ENCODE measurements around the gene TNIP1. TPM values are rescaled to one million over a fixed set of nuclear protein-coding genes. Genes with fewer than 3 reads are reported as not detected.

TNIP1 gene
- total RNA-seq, 2 experiments from 2014 or later: 51.4 to 77.5 TPM

GRCh38 chr5:151068433-151069197, 12.2 kb downstream of the TNIP1 start:
- Histone ChIP-seq H2AFZ (ENCODE audit: low read length) (no peak overlapping the region), H3K9me3 (ENCODE audit: low read length) (no peaks in the 10 kb centered on the region), H3K36me3 (ENCODE audit: insufficient read depth, low read length) (peaks cover 37% of the 10 kb centered on the region), H3K27ac (ENCODE audit: low read depth, low read length, poor library complexity, severe bottlenecking) (no peak overlapping the region), H3K4me3 (ENCODE audit: low read depth, low read length, poor library complexity, severe bottlenecking) (no peak overlapping the region), H4K20me1 (ENCODE audit: insufficient read depth, low read length) (peaks cover 5% of the 10 kb centered on the region; the same call in 1 of the 2 replicates), H3K79me2 (ENCODE audit: insufficient read depth, low read depth, low read length) (peaks cover 13% of the 10 kb centered on the region; the same call in 1 of the 2 replicates), H3K4me2 (ENCODE audit: low read length) (peak overlapping the region; percentile 21; the same call in 1 of the 2 replicates), H3K4me1 (ENCODE audit: insufficient read depth, low read length, poor library complexity, severe bottlenecking) (peaks cover 12% of the 10 kb centered on the region), H3K9me2 (ENCODE audit: insufficient read depth, low read length) (no peaks in the 10 kb centered on the region)
- no TSS peak for BruUV-seq (replicated peaks)
- TF ChIP-seq CTCF (conservative IDR thresholded peaks at IDR 0.05; ENCODE audit: low read length) (no peak), EZH2phosphoT487 (IDR thresholded peaks at IDR 0.05; ENCODE audit: borderline replicate concordance, low read depth, low read length) (no peak)
- POLR2A ChIA-PET: no interaction called here
- CTCF ChIA-PET (ENCODE audit: unreplicated experiment): interaction anchor here (0.6 kb wide), 2 partner anchors 145 to 618 kb away, joined by 3 read pairs; no protein-coding TSS in a partner anchor
- DNase-seq (ENCODE audit: low spot score): no peak
- intact Hi-C loops (cut with micrococcal nuclease; ENCODE audit: unreplicated experiment): no loop called here

GRCh38 chr5:151067632-151068432, 13.0 kb downstream of the TNIP1 start:
- ChIA-PET CTCF (ENCODE audit: unreplicated experiment) (interaction anchor here (0.6 kb wide), 1 partner anchor 146 kb away, joined by 3 read pairs; no protein-coding TSS in a partner anchor), POLR2A (no interaction called here)
- BruUV-seq (replicated peaks): no TSS peak
- no peak for TF ChIP-seq CTCF (conservative IDR thresholded peaks at IDR 0.05; ENCODE audit: low read length)
- no peak for TF ChIP-seq EZH2phosphoT487 (IDR thresholded peaks at IDR 0.05; ENCODE audit: borderline replicate concordance, low read depth, low read length)
- H3K4me2 ChIP-seq (ENCODE audit: low read length): no peak overlapping the region
- H2AFZ ChIP-seq (ENCODE audit: low read length): no peak overlapping the region
- H3K9me2 ChIP-seq (ENCODE audit: insufficient read depth, low read length): no peaks in the 10 kb centered on the region
- peaks cover 39% of the 10 kb centered on the region for H3K36me3 ChIP-seq (ENCODE audit: insufficient read depth, low read length)
- H3K27ac ChIP-seq (ENCODE audit: low read depth, low read length, poor library complexity, severe bottlenecking): no peak overlapping the region
- intact Hi-C loops (cut with micrococcal nuclease; ENCODE audit: unreplicated experiment): no loop called here
- H4K20me1 ChIP-seq (ENCODE audit: insufficient read depth, low read length): peaks cover 5% of the 10 kb centered on the region; the same call in 1 of the 2 replicates
- H3K4me3 ChIP-seq (ENCODE audit: low read depth, low read length, poor library complexity, severe bottlenecking): no peak overlapping the region
- peaks cover 6% of the 10 kb centered on the region; the same call in 1 of the 2 replicates for H3K79me2 ChIP-seq (ENCODE audit: insufficient read depth, low read depth, low read length)
- no peak for DNase-seq (ENCODE audit: low spot score)
- peaks cover 17% of the 10 kb centered on the region for H3K4me1 ChIP-seq (ENCODE audit: insufficient read depth, low read length, poor library complexity, severe bottlenecking)
- H3K9me3 ChIP-seq (ENCODE audit: low read length): no peaks in the 10 kb centered on the region
